K562 (cell line): Measurements from ENCODE around the gene STK32C.

Source experiments
- EZH2 ChIP-seq: IDR thresholded peaks from 2 replicates; pipeline ENCODE4 v1.6.1; 2012; ENCODE audit warnings: low read depth, mild to moderate bottlenecking, inconsistent platforms, low read length, borderline replicate concordance
- FOXK1 ChIP-seq: sonication (generic); formaldehyde crosslinking; IDR thresholded peaks from 2 replicates; pipeline ENCODE4 v1.8.0; 2022; ENCODE audit warnings: missing genetic modification reagents, mild to moderate bottlenecking, borderline replicate concordance
- FOXK2 ChIP-seq, 2 experiments: fragments of 450-650 bp; IDR thresholded peaks in 1 of 2; conservative IDR thresholded peaks in 1 of 2; 2 replicates each; pipeline ENCODE4 v1.6.1; 2016; ENCODE audit warnings: low read depth in 2 of 2, mild to moderate bottlenecking in 1 of 2
- L3MBTL2 ChIP-seq: fragments of 450-650 bp; IDR thresholded peaks from 2 replicates; pipeline ENCODE4 v1.6.1; 2016; ENCODE audit warnings: mild to moderate bottlenecking, moderate library complexity
- MXI1 ChIP-seq: IDR thresholded peaks from 2 replicates; pipeline ENCODE4 v1.6.1; 2011; ENCODE audit warnings: low read depth, mild to moderate bottlenecking, improper control_type of control experiment, low read length
- RCOR1 ChIP-seq, 2 experiments: IDR thresholded peaks; 2 replicates each; pipeline ENCODE4 v1.6.1; 2012; ENCODE audit warnings: low read depth in 2 of 2, low read length in 2 of 2, borderline replicate concordance in 1 of 2, improper control_type of control experiment in 1 of 2
- ZBTB11 ChIP-seq, 3 experiments: fragments of 200-800 bp in 1 of 3; fragments of 250-450 bp in 1 of 3; fragments of 450-650 bp in 1 of 3; sonication (Bioruptor Pico) in 1 of 3; sonication (Bioruptor generic) in 1 of 3; formaldehyde crosslinking in 1 of 3; IDR thresholded peaks; 2 replicates each; pipeline versions ENCODE4 v1.6.1 to v1.8.0; 2016 to 2022; ENCODE audit warnings: mild to moderate bottlenecking in 2 of 3, missing genetic modification characterization in 2 of 3, missing compliant biosample characterization in 1 of 3, moderate library complexity in 1 of 3
- ZBTB7A ChIP-seq: IDR thresholded peaks from 2 replicates; pipeline ENCODE4 v1.6.1; 2011; ENCODE audit warnings: low read depth, mild to moderate bottlenecking, low read length, moderate library complexity, borderline replicate concordance; ENCODE audit not compliant: control insufficient read depth
- ZNF133 ChIP-seq: fragments of 250-450 bp; sonication (Bioruptor Pico); IDR thresholded peaks from 2 replicates; pipeline ENCODE4 v1.4.0; 2020; ENCODE audit warnings: mild to moderate bottlenecking
- ZNF146 ChIP-seq: IDR thresholded peaks from one replicate; pipeline ENCODE4 v1.6.1; 2018; ENCODE audit warnings: missing compliant biosample characterization; ENCODE audit not compliant: unreplicated experiment
- ZNF431 ChIP-seq: sonication (generic); formaldehyde crosslinking; IDR thresholded peaks from 2 replicates; pipeline ENCODE4 v1.8.0; 2022; ENCODE audit warnings: mild to moderate bottlenecking, missing genetic modification reagents
- TF ChIP-seq, protein P1 (sequence below): sonication (generic); formaldehyde crosslinking; IDR thresholded peaks from 2 replicates; pipeline ENCODE4 v1.9.0; 2022; ENCODE audit warnings: mild to moderate bottlenecking, missing genetic modification reagents
- TF ChIP-seq, protein P2 (sequence below), 3 experiments: IDR thresholded peaks in 2 of 3; conservative IDR thresholded peaks in 1 of 3; 2 replicates each; pipeline ENCODE4 v1.5.1; 2011 to 2012; ENCODE audit warnings: low read length in 3 of 3, mild to moderate bottlenecking in 3 of 3, control low read depth in 2 of 3, improper control_type of control experiment in 1 of 3, inconsistent platforms in 1 of 3, low read depth in 1 of 3, mixed read lengths in 1 of 3, moderate library complexity in 1 of 3; ENCODE audit not compliant: insufficient read depth in 2 of 3

DNA sequence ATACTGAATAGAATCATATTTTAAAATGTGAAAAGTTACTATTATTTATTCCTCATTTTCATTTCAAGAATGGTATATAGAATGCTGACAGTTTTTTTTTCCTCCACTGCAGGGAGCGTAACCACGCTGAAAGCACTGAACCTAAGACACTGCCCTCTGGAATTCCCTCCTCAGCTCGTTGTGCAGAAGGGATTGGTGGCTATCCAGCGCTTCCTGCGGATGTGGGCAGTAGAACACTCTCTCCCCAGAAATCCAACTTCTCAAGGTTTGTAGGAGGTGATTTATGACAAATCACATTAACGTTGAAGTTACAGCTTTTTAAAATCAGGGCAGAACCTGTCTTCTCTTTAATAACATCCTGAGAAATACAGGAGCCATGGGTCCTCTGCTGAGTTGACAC, 36.6 kb upstream of the STK32C start:
- TF ChIP-seq ZNF146 (CRISPR knock-in tag), result no peak
- TF ChIP-seq, protein P1, sequence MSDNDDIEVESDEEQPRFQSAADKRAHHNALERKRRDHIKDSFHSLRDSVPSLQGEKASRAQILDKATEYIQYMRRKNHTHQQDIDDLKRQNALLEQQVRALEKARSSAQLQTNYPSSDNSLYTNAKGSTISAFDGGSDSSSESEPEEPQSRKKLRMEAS (CRISPR knock-in tag), result no peak
- no peak for TF ChIP-seq RCOR1 (IDR thresholded peaks at IDR 0.05; ENCODE audit: borderline replicate concordance in 1 of 2, low read depth in 2 of 2, low read length in 2 of 2)
- TF ChIP-seq ZNF133, result no peak
- TF ChIP-seq FOXK2 (conservative IDR thresholded peaks at IDR 0.05 in 1 of 2, IDR thresholded peaks at IDR 0.05 in 1 of 2; ENCODE audit: low read depth in 2 of 2), result no peak
- no peak for TF ChIP-seq L3MBTL2
- no peak for TF ChIP-seq FOXK1
- TF ChIP-seq ZBTB11 (CRISPR knock-in tag; IDR thresholded peaks at IDR 0.05), result no peak
- TF ChIP-seq EZH2, result no peak
- no peak for TF ChIP-seq ZNF431 (CRISPR knock-in tag)
- TF ChIP-seq MXI1, result no peak
- no peak for TF ChIP-seq ZBTB7A
- TF ChIP-seq, protein P2, sequence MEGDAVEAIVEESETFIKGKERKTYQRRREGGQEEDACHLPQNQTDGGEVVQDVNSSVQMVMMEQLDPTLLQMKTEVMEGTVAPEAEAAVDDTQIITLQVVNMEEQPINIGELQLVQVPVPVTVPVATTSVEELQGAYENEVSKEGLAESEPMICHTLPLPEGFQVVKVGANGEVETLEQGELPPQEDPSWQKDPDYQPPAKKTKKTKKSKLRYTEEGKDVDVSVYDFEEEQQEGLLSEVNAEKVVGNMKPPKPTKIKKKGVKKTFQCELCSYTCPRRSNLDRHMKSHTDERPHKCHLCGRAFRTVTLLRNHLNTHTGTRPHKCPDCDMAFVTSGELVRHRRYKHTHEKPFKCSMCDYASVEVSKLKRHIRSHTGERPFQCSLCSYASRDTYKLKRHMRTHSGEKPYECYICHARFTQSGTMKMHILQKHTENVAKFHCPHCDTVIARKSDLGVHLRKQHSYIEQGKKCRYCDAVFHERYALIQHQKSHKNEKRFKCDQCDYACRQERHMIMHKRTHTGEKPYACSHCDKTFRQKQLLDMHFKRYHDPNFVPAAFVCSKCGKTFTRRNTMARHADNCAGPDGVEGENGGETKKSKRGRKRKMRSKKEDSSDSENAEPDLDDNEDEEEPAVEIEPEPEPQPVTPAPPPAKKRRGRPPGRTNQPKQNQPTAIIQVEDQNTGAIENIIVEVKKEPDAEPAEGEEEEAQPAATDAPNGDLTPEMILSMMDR (IDR thresholded peaks at IDR 0.05 in 2 of 3, conservative IDR thresholded peaks at IDR 0.05 in 1 of 3; ENCODE audit: insufficient read depth in 2 of 3, low read depth in 1 of 3, low read length in 3 of 3), result no peak
